Neutrophil (primary cell): ENCODE data around the gene RET.
A peak's percentile ranks its signal among the peaks of the same experiment; 100 is the strongest.

Source experiments
- H3K27ac ChIP-seq: fragments of 200-600 bp; sonication (generic); 2 replicates; pipeline ENCODE4 v1.5.1; 2016; ENCODE audit warnings: mild to moderate bottlenecking, moderate library complexity
- H3K27me3 ChIP-seq: fragments of 200-600 bp; sonication (generic); 2 replicates; pipeline ENCODE4 v1.6.0; 2016; ENCODE audit warnings: mild to moderate bottlenecking
- H3K36me3 ChIP-seq: fragments of 200-600 bp; sonication (generic); 2 replicates; pipeline ENCODE4 v1.5.1; 2017
- H3K4me1 ChIP-seq, 2 experiments: fragments of 200-600 bp in 1 of 2; sonication (generic) in 1 of 2; 1 replicate in 1 of 2; 2 replicates in 1 of 2; pipeline versions ENCODE4 v1.5.1 to v1.6.1; 2013 to 2016; ENCODE audit warnings: low read depth in 1 of 2, low read length in 1 of 2, mild to moderate bottlenecking in 1 of 2, moderate library complexity in 1 of 2; ENCODE audit not compliant: control insufficient read depth in 1 of 2, insufficient read depth in 1 of 2
- H3K4me3 ChIP-seq, 2 experiments: fragments of 200-600 bp in 1 of 2; sonication (generic) in 1 of 2; 1 replicate in 1 of 2; 2 replicates in 1 of 2; pipeline ENCODE4 v1.5.1; 2013 to 2016; ENCODE audit warnings: low read depth in 1 of 2, low read length in 1 of 2, mild to moderate bottlenecking in 1 of 2, moderate library complexity in 1 of 2
- H3K9me3 ChIP-seq: fragments of 200-600 bp; sonication (generic); 2 replicates; pipeline ENCODE4 v1.5.1; 2016
- CTCF ChIP-seq: fragments of 200-600 bp; sonication (generic); IDR thresholded peaks from 2 replicates; pipeline ENCODE4 v1.5.1; 2016; ENCODE audit warnings: antibody characterized with exemption

The RET gene

GRCh38 chr10:43117777-43118583 is 41.1 kb downstream of the RET start:
- Histone ChIP-seq H3K4me1 (peaks cover 20 to 22% of the 10 kb centered on the region in 2 experiments), H3K27ac (no peak overlapping the region), H3K27me3 (no peaks in the 10 kb centered on the region), H3K9me3 (no peaks in the 10 kb centered on the region), H3K4me3 (no peak overlapping the region), H3K36me3 (no peaks in the 10 kb centered on the region)
- no peak for TF ChIP-seq CTCF

- Histone ChIP-seq H3K36me3 (no peaks in the 10 kb centered on the region), H3K9me3 (no peaks in the 10 kb centered on the region), H3K27me3 (no peaks in the 10 kb centered on the region), H3K4me3 (no peak overlapping the region), H3K27ac (no peak overlapping the region), H3K4me1 (peaks cover 20 to 22% of the 10 kb centered on the region in 2 experiments)
- no peak for TF ChIP-seq CTCF
Measured at GRCh38 chr10:43118631-43119415, 42.0 kb downstream of the RET start.

GRCh38 chr10:43119416-43120115 is 42.7 kb downstream of the RET start:
- no peaks in the 10 kb centered on the region for H3K27me3 ChIP-seq
- peaks cover 20 to 22% of the 10 kb centered on the region in 2 experiments for H3K4me1 ChIP-seq
- H3K4me3 ChIP-seq = no peak overlapping the region
- H3K27ac ChIP-seq = no peak overlapping the region
- TF ChIP-seq CTCF = no peak
- H3K9me3 ChIP-seq = no peaks in the 10 kb centered on the region
- H3K36me3 ChIP-seq = no peaks in the 10 kb centered on the region

- no peaks in the 10 kb centered on the region for H3K36me3 ChIP-seq
- H3K27ac ChIP-seq = peak overlapping the region; percentile 75
- no peak for TF ChIP-seq CTCF
- H3K9me3 ChIP-seq = no peaks in the 10 kb centered on the region
- H3K4me1 ChIP-seq = peaks cover 20 to 22% of the 10 kb centered on the region in 2 experiments
- no peak overlapping the region for H3K4me3 ChIP-seq
- no peaks in the 10 kb centered on the region for H3K27me3 ChIP-seq
Measured at GRCh38 chr10:43120116-43120928, 43.5 kb downstream of the RET start.

GRCh38 chr10:43120929-43121314 is 44.1 kb downstream of the RET start:
- no peak for TF ChIP-seq CTCF
- H3K9me3 ChIP-seq = no peaks in the 10 kb centered on the region
- no peaks in the 10 kb centered on the region for H3K36me3 ChIP-seq
- H3K27ac ChIP-seq = peak overlapping the region; percentile 75
- H3K4me3 ChIP-seq = no peak overlapping the region
- H3K27me3 ChIP-seq = no peaks in the 10 kb centered on the region
- peaks cover 20 to 22% of the 10 kb centered on the region in 2 experiments for H3K4me1 ChIP-seq
